Omental fat pad (tissue), 4 donors: ENCODE data around the gene DHX15. TPM values are rescaled to one million over a fixed set of nuclear protein-coding genes. Genes with fewer than 3 reads are reported as not detected.

Source experiments
- ATAC-seq: fragments of 150-250 bp; one replicate; pipeline ENCODE4 v1.9.1; 2016; ENCODE audit warnings: mild to moderate bottlenecking, moderate library complexity; ENCODE audit not compliant: low FRiP score
- DNase-seq: peaks from one replicate; pipeline ENCODE4 v3.0.0-alpha.2; 2019; ENCODE audit warnings: low spot score
- total RNA-seq, 4 donors: library from RNA; depleted of rRNA; stranded (reverse); fragments of >200 nt; gene quantifications; one replicate each; pipeline ENCODE4 v1.1.0, GENCODE V29; 2016
- TF ChIP-seq, protein P1 (sequence below), 3 donors: fragments of 450-650 bp; IDR thresholded peaks; one replicate each; pipeline ENCODE4 v1.5.1; 2016 to 2017; ENCODE audit warnings: antibody characterized with exemption in 3 of 3, mild to moderate bottlenecking in 3 of 3, moderate library complexity in 2 of 3

Gene DHX15
- total RNA-seq, 4 donors from 2014 or later: 115 to 252 (median 154) TPM

DNA sequence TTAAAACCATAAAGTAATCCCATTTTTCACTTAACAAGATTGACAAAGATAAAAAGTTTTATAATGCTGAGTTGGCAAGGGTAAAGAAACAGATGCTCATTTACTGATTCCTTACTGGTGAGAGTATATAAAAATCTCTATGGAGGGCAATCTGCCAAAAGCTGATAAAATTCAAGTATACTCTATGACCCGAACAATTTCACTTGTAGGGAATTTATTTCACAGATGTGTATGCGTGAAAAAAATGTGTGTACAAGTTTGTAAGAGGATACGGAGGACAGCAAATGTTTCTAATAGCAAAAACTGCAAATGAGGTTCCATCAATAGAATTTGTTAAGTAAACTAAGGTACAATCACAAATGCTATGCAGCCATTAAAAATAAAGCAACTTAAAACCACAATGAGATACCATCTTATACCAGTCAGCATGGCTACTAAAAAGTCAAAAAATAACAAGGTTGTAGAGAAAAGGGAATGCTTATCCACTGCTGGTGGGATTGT is 23.4 kb downstream of the DHX15 start:
- TF ChIP-seq, protein P1, sequence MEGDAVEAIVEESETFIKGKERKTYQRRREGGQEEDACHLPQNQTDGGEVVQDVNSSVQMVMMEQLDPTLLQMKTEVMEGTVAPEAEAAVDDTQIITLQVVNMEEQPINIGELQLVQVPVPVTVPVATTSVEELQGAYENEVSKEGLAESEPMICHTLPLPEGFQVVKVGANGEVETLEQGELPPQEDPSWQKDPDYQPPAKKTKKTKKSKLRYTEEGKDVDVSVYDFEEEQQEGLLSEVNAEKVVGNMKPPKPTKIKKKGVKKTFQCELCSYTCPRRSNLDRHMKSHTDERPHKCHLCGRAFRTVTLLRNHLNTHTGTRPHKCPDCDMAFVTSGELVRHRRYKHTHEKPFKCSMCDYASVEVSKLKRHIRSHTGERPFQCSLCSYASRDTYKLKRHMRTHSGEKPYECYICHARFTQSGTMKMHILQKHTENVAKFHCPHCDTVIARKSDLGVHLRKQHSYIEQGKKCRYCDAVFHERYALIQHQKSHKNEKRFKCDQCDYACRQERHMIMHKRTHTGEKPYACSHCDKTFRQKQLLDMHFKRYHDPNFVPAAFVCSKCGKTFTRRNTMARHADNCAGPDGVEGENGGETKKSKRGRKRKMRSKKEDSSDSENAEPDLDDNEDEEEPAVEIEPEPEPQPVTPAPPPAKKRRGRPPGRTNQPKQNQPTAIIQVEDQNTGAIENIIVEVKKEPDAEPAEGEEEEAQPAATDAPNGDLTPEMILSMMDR (IDR thresholded peaks at IDR 0.05): no peak
- ATAC-seq (no peak), DNase-seq (no peak)

DNA sequence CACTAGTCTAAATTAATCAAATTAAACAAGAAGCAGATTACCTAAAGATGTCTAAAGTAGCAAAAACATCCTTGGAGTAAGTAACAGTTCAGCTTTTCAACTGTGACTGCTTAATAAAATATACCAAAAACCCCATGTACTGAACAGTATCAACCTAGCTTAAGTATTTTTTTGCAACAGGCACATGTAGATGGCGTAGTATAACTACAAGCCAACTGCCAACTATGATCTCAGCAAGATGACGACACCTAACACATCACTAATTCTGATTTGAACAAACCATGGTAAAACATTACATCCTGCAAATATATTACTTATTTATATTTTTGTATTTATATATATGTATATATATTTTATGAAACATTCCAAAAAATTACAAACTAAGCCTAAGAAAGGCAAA is 24.5 kb downstream of the DHX15 start:
- ATAC-seq (no peak), DNase-seq (no peak)
- TF ChIP-seq, protein P1 (IDR thresholded peaks at IDR 0.05): no peak

DNA sequence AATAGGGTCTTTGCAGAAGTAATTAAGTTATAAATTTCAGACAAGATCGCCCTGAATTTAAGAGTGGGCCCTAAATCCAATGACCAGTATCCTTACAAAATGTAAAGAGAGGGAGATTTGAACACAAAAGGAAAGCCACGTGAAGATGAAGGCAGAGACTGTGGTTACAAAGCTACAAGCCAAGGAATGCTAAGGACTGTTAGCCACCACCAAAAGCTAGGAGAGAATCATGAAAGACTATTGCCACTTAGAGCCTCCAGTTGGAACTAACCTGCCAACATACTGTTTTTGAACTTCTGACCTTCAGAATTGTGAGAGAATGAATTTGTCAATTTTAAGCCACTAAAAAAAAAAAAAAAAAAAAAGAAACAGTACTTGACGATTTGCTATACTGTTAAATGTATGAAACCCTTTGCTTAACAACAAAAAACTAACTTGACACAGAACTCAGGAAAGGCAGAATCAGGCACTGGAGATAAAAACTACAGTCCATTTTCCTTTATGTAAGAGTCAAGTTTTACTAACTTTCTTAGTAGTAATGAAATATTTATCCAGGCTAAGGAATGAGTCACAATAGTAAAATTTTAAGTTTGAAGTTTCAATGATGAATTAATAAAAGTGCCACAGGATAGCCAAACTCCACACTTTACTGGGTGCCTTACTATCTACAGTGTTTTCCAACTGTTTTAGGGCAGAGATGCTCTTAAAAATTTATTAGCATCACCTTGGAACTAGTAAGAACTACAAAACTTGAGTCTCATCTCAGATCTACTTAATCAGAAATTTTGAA is 25.1 kb downstream of the DHX15 start:
- ATAC-seq: no peak
- no peak for DNase-seq
- TF ChIP-seq, protein P1 (IDR thresholded peaks at IDR 0.05): no peak

DNA sequence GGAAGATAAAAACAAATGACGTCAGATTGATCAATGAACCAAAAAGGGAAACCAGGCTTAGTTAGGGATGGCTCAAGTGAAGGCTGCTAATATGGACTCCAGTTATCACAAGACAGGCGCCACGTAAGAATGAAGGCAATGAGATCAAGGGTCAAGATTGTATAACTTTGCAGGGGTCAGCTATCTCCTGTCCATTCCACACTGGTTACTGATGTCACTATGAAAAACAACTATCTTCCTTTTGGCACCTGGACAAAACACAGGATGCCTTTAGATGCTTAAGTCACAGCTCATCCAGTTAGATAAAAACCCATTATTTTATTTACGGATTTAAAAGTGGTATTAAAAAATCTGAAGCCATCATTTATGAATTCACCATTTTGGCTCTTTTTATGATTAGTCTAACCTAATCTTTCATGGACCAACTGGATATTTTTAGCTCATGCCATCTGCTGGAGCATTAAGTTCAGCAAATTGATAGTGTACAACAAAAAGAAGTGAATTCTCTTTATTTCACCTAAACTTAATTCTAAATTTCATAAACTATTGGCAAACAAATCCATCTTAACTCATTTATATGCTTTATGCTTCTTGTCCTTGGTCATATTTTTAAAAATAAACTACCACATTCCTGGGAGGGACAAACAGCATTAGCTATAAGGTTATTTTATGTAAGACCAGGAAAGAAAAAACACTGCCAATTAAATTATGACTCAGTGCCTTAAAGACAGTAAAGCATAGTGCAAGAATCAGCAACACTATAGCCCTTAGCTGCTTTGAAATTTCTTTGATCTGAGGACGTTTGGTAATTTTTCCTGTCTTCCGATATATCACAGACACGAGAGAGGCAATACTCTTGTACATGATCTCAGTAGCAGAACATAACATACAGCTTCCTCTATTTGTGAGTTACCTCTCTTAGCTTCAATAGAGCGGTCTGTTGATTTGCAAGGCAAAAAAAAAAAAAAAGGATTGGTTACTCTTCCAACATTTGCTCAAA is 27.0 kb downstream of the DHX15 start:
- ATAC-seq (no peak), DNase-seq (no peak)
- TF ChIP-seq, protein P1 (IDR thresholded peaks at IDR 0.05): no peak

DNA sequence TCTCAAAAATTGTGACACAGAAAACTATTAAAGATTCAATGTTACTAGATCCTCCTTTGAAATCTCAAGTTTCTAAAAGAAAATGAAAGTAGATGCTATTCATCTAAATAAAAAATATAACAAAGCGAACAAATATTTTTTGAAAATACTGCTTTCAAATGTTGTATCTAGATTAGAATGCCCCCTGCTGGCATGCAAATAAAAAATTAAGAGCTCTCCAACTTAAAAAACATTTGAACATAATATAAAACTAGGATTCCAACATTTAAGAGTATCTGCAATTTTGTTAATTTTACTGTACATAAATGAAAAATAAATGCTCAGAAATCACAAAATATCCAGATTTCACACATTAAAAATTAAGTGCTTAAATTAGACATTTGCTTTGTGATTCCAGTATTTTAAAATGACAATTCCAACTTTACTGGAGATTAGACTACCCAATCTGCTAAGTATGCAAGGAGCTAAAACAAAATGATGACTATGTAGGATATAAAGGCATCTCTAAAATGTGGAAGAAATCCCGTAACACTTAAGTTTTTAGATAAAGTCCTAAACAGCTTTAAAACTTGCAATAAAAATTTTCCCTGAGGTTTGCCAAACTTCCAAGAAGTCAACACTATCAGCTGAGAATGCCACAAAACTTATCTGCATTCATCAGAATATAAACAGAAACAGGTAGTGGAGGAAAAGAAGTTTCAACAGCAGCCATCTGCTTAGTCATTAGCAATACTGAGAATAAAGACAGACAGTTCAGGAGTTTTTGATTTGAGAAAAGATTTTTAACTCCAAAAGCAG is 32.7 kb downstream of the DHX15 start:
- TF ChIP-seq, protein P1 (IDR thresholded peaks at IDR 0.05): no peak
- no peak for DNase-seq
- peak; percentile 41 for ATAC-seq

DNA sequence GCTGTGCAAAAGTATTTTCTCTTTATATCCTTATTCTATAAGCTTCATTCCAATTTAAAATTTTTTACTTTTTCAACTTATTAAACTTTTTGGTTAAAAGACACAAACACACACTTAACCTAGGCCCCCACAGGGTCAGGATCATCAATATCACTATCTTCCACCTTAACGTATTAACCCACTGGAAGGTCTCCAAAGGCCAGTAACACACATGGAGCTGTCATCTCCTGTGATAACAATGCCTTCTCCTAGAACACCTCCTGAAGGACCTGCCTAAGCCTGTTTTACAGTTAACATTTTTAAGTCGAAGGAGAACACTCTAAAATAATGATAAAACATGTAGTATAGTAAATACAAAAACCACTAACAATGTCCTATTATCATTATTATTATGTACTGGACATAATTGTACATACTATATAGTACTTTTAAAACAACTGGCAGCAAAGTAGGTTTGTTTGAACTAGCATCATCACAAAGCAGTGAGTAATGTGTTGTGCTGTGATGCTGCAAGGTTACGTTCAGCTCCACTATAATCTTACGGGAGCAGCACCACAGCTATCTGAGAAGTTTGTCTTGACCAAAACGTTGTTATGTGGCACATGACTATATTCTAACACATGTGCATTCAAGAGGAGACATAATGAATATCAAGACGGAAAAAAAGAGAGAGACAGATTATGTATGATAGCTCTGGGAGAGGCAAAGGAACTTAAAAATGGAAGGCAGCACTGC is 33.7 kb downstream of the DHX15 start:
- no peak for ATAC-seq
- DNase-seq: no peak
- TF ChIP-seq, protein P1 (IDR thresholded peaks at IDR 0.05): no peak
